ENCODE measurements around the gene PITX1.

GRCh38 chr5:135041726-135042125, 7.7 kb upstream of the PITX1 start:
- TF ChIP-seq CTCF (IDR thresholded peaks at IDR 0.05; ENCODE audit: low read length): no peak
- no peak for TF ChIP-seq EZH2 (optimal IDR thresholded peaks at IDR 0.05; ENCODE audit: low read depth, low read length)

All from MM.1S (cell line).